Osteoblast (primary cell): ENCODE measurements around the gene PRELID2. TPM values are rescaled to one million over a fixed set of nuclear protein-coding genes. Genes with fewer than 3 reads are reported as not detected.

Experiments
- DNase-seq: peaks from one replicate; pipeline ENCODE4 v3.0.0; 2011; ENCODE audit warnings: low spot score, mixed read lengths; ENCODE audit not compliant: insufficient read length; ENCODE audit errors: missing footprints
- H2AFZ ChIP-seq: 2 replicates; pipeline ENCODE4 v1.6.0; 2011; ENCODE audit warnings: mild to moderate bottlenecking, low read length
- H3K27ac ChIP-seq: 2 replicates; pipeline ENCODE4 v1.5.1; 2011; ENCODE audit warnings: mild to moderate bottlenecking, low read depth, low read length, moderate library complexity
- H3K27me3 ChIP-seq: 2 replicates; pipeline ENCODE4 v1.6.0; 2012; ENCODE audit warnings: mild to moderate bottlenecking, control low read depth, inconsistent platforms, low read length, moderate library complexity; ENCODE audit not compliant: insufficient read depth
- H3K36me3 ChIP-seq: 2 replicates; pipeline ENCODE4 v1.5.1; 2011; ENCODE audit warnings: mild to moderate bottlenecking, low read length, control low read depth, moderate library complexity; ENCODE audit not compliant: insufficient read depth
- H3K4me1 ChIP-seq: 2 replicates; pipeline ENCODE4 v1.5.1; 2011; ENCODE audit warnings: mild to moderate bottlenecking, low read length, control low read depth, moderate library complexity; ENCODE audit not compliant: insufficient read depth
- H3K4me2 ChIP-seq: 2 replicates; pipeline ENCODE4 v1.6.0; 2011; ENCODE audit warnings: mild to moderate bottlenecking, low read length; ENCODE audit not compliant: insufficient read depth
- H3K4me3 ChIP-seq: fragments of 200-600 bp; sonication (generic); 3 replicates; pipeline ENCODE4 v1.5.1; 2012; ENCODE audit warnings: mild to moderate bottlenecking, low read length, inconsistent platforms; ENCODE audit not compliant: insufficient read depth
- H3K79me2 ChIP-seq: 2 replicates; pipeline ENCODE4 v1.6.0; 2012; ENCODE audit warnings: mild to moderate bottlenecking, low read length, control low read depth, inconsistent platforms; ENCODE audit not compliant: insufficient read depth
- H3K9me3 ChIP-seq: 2 replicates; pipeline ENCODE4 v1.5.1; 2011; ENCODE audit warnings: low read depth, low read length, control low read depth
- H4K20me1 ChIP-seq: 2 replicates; pipeline ENCODE4 v1.6.0; 2012; ENCODE audit warnings: mild to moderate bottlenecking, low read length, control low read depth; ENCODE audit not compliant: insufficient read depth
- total RNA-seq: library from RNA; depleted of rRNA; stranded (reverse); fragments of >200 nt; gene quantifications from 2 replicates; pipeline ENCODE4 v1.2.3, GENCODE V29; 2012
- TF ChIP-seq, protein P1 (sequence below): IDR thresholded peaks from 2 replicates; pipeline ENCODE4 v1.5.1; 2011; ENCODE audit warnings: mild to moderate bottlenecking, low read depth, low read length, moderate library complexity; ENCODE audit errors: extremely low read depth

Gene PRELID2
- total RNA-seq, 1 donor = 19.5 TPM

DNA sequence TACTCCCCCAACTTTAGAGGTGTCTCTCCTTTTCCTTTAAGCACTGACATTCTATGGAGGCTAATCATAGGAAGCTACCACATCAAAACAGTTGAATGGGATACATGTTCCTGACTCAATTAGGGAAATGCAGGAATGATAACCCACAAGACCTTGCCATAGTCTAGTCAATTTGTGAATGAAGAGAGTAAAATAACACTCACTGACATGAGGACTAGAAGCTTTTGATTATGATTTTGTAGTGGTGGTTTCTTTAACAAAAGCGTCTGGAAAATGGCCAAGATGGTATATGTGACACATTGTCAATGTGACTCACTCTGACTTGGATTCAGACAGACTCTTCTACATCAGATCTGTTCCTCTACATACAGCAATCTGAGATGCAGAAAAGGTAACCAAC, 13.7 kb upstream of the PRELID2 start:
- DNase-seq = no peak
- H3K4me3 ChIP-seq = no peak overlapping the region
- H3K9me3 ChIP-seq = no peaks in the 10 kb centered on the region
- H4K20me1 ChIP-seq = no peaks in the 10 kb centered on the region
- TF ChIP-seq, protein P1, sequence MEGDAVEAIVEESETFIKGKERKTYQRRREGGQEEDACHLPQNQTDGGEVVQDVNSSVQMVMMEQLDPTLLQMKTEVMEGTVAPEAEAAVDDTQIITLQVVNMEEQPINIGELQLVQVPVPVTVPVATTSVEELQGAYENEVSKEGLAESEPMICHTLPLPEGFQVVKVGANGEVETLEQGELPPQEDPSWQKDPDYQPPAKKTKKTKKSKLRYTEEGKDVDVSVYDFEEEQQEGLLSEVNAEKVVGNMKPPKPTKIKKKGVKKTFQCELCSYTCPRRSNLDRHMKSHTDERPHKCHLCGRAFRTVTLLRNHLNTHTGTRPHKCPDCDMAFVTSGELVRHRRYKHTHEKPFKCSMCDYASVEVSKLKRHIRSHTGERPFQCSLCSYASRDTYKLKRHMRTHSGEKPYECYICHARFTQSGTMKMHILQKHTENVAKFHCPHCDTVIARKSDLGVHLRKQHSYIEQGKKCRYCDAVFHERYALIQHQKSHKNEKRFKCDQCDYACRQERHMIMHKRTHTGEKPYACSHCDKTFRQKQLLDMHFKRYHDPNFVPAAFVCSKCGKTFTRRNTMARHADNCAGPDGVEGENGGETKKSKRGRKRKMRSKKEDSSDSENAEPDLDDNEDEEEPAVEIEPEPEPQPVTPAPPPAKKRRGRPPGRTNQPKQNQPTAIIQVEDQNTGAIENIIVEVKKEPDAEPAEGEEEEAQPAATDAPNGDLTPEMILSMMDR = no peak
- no peak overlapping the region for H3K27ac ChIP-seq
- H2AFZ ChIP-seq = no peak overlapping the region
- no peaks in the 10 kb centered on the region for H3K27me3 ChIP-seq
- H3K36me3 ChIP-seq = no peaks in the 10 kb centered on the region
- H3K4me2 ChIP-seq = no peak overlapping the region
- H3K79me2 ChIP-seq = no peaks in the 10 kb centered on the region
- peaks cover 20% of the 10 kb centered on the region for H3K4me1 ChIP-seq

DNA sequence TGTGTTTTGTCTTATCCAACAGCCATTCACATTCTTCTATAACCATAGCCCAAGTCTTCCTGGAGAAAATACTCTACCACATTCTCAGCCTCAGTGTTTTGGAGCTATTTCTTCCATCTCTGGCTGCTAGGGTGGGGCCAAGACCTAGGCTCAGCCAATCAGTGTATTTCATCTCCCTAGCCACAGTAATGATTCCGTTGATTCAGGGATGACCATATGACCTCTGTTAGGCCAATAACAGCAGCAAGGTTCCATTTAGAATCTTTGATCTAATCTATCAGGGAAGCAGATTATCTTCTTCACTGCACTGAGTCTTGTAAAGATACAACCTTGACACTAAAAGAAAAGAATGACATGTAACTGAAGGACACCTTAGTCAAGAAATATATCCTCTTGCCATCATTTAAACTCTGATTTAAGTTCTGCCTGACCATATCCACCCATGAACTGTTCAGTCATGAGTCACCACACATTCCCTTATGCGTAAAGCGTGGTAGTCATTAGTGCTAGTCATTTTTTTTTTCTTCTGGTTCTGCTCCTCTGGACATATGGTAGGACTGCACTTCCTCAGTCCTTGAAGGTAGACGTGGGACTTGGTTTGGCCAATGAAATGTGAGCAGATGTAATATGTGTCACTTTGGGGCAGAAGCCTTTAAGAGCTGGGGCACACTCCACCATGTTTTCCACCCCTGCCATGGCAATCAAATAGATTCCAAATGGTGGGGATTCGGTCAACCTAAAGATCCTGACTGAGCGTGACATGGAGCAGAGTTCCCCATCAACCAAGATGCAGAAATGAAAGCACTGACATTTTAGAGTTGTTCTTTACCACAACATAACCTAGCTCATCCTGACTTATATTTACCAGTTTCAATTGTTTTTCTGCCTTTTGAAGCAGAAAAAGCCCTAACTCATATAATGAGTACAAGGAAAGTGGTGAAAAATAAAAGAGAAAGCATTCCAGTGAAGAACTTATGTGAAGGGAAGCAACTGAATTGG, 12.7 kb upstream of the PRELID2 start:
- no peaks in the 10 kb centered on the region for H3K36me3 ChIP-seq
- peak overlapping the region; percentile 18 for H3K4me2 ChIP-seq
- H3K27me3 ChIP-seq = no peaks in the 10 kb centered on the region
- H3K4me3 ChIP-seq = no peak overlapping the region
- peak overlapping the region; percentile 64 for H2AFZ ChIP-seq
- H3K9me3 ChIP-seq = no peaks in the 10 kb centered on the region
- peak; percentile 66 for DNase-seq
- no peaks in the 10 kb centered on the region for H4K20me1 ChIP-seq
- peaks cover 20% of the 10 kb centered on the region for H3K4me1 ChIP-seq
- no peaks in the 10 kb centered on the region for H3K79me2 ChIP-seq
- TF ChIP-seq, protein P1 = no peak
- peak overlapping the region; percentile 43 for H3K27ac ChIP-seq

DNA sequence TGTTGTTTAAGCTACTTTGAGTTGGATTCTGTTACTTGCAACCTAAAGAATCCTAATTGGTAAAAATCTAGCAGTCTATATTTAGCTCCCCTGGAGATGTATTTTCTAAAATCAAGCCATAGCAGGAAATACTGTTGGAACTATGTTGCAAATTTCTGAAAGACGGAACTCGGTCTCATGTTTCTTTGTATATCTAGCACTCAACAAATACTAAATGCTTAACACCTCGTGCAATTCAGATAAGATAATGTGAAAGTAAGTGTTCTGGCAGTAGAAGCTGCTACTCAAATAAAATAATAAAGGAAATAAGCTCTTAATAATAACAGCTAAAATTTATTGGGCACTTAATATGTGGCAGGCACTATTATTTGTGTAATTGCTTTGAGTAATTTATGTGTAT, 10.9 kb upstream of the PRELID2 start:
- Histone ChIP-seq H3K27ac (no peak overlapping the region), H3K36me3 (no peaks in the 10 kb centered on the region), H3K4me3 (no peak overlapping the region), H4K20me1 (no peaks in the 10 kb centered on the region), H3K9me3 (no peaks in the 10 kb centered on the region), H2AFZ (no peak overlapping the region), H3K27me3 (no peaks in the 10 kb centered on the region), H3K4me1 (peaks cover 20% of the 10 kb centered on the region), H3K4me2 (no peak overlapping the region), H3K79me2 (no peaks in the 10 kb centered on the region)
- DNase-seq = no peak
- TF ChIP-seq, protein P1 = no peak

DNA sequence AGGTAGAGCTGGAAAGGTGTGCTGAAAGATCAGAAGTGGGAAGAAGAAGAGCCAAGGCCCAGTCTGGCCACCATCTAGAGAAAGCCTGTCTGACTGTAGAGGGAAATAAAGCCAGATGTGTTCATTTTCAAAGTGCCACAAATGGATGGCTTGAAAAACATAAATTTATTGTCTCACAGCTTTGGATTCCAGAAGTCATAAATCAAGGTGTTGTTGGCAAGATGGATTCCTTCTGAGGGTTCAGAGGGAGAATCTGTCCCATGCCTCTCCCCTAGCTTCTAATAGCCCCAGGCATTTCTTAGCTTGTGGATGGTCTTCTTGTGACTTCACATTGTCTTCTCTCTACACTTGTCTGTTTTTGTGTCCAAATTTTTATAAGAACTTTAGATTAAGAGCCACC, 6.2 kb upstream of the PRELID2 start:
- Histone ChIP-seq H4K20me1 (no peaks in the 10 kb centered on the region), H3K27ac (no peak overlapping the region), H3K4me1 (no peaks in the 10 kb centered on the region), H3K27me3 (no peaks in the 10 kb centered on the region), H3K4me3 (no peak overlapping the region), H3K79me2 (no peaks in the 10 kb centered on the region), H2AFZ (no peak overlapping the region), H3K4me2 (no peak overlapping the region), H3K36me3 (no peaks in the 10 kb centered on the region), H3K9me3 (no peaks in the 10 kb centered on the region)
- TF ChIP-seq, protein P1 = no peak
- no peak for DNase-seq
